GM18870 (cell line): Measurements from ENCODE around the gene ARHGAP30.
"Not testable (repeated sequence)": the region's sequence is repeated elsewhere in the genome, so short reads cannot be mapped to it uniquely, and the experiment has no call there.

Experiments used
- ATAC-seq: cut with Tn5 transposase; IDR thresholded peaks from one replicate; pipeline ENCODE4 v1.9.1; 2021; ENCODE audit warnings: moderate library complexity; ENCODE audit not compliant: unreplicated experiment

Gene ARHGAP30

GRCh38 chr1:161018631-161018930 lies 51.1 kb downstream of the ARHGAP30 start:
- ATAC-seq: no peak

GRCh38 chr1:161017756-161018630 lies 51.7 kb downstream of the ARHGAP30 start:
- no peak for ATAC-seq

GRCh38 chr1:161017181-161017580 lies 52.5 kb downstream of the ARHGAP30 start:
- ATAC-seq: not testable (repeated sequence)

GRCh38 chr1:161016683-161017082 lies 53.0 kb downstream of the ARHGAP30 start:
- not testable (repeated sequence) for ATAC-seq

- peak; percentile 77 for ATAC-seq
These were observed 56.0 kb downstream of the ARHGAP30 start for GRCh38 chr1:161013488-161014230.

GRCh38 chr1:161013131-161013487 lies 56.6 kb downstream of the ARHGAP30 start:
- ATAC-seq: no peak

- ATAC-seq: no peak
These were observed 57.3 kb downstream of the ARHGAP30 start for GRCh38 chr1:161012420-161012819.

- ATAC-seq: no peak
These were observed 60.0 kb downstream of the ARHGAP30 start for GRCh38 chr1:161009602-161010211.

GRCh38 chr1:161008869-161009510 lies 60.7 kb downstream of the ARHGAP30 start:
- no peak for ATAC-seq

GRCh38 chr1:161007369-161007768 lies 62.3 kb downstream of the ARHGAP30 start:
- no peak for ATAC-seq

- ATAC-seq: no peak
These were observed 63.1 kb downstream of the ARHGAP30 start for GRCh38 chr1:161006563-161006962.

GRCh38 chr1:161001525-161001924 lies 68.2 kb downstream of the ARHGAP30 start:
- ATAC-seq: no peak

GRCh38 chr1:161000736-161001480 lies 68.8 kb downstream of the ARHGAP30 start:
- ATAC-seq: no peak

GRCh38 chr1:160999376-160999775 lies 70.3 kb downstream of the ARHGAP30 start:
- no peak for ATAC-seq

GRCh38 chr1:160997323-160998038 lies 72.2 kb downstream of the ARHGAP30 start:
- ATAC-seq: no peak
